NCI-H2107 treated with DMSO at 0.1 percent for 48 hours (cell line): Measurements from ENCODE around the gene ENDOU.

ENCODE experiments used
- DNase-seq: peaks from one replicate; lab custom pipeline; 2025; ENCODE audit not compliant: unreplicated experiment; lab: John Stamatoyannopoulos, UW

Gene ENDOU

DNA sequence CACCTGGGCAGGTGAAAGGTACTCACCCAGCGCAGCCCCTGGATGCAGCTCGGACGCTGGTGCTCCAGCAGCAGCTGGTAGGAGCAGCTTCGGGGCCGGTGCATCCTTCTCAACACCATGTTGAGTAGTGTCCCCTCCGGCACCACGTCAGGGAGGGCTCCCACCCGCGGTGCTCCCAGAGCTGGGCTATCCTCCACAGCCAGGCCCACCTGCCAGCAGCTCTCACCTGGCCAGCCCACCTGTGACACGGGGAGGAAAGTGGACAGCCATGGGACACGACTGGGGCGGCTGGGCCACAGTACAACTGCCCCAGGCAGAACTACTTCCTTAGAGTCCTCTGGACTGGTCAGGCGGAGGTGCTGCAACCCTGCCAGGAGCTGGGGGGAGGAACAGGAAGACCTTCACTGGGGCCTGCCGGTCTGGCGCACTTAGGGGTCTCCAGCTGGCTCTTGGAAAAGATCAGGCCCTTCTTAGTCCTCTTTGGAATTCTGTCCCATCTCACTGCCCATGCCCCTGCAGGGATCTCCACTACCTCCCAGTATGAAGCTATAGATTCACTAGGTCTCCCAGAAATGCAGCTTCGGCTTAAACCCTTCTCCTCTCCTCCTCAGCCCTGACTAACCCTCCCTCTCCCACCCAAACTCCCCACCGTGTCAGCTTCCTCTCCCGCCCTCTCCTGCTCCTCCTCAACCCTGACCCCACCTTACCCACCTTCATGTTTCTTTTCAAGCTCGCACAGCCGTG is 32.7 kb upstream of the ENDOU start:
- DNase-seq = no peak

- DNase-seq = no peak
Measured at GRCh38 chr12:47757364-47757839, 32.1 kb upstream of the ENDOU start.

DNA sequence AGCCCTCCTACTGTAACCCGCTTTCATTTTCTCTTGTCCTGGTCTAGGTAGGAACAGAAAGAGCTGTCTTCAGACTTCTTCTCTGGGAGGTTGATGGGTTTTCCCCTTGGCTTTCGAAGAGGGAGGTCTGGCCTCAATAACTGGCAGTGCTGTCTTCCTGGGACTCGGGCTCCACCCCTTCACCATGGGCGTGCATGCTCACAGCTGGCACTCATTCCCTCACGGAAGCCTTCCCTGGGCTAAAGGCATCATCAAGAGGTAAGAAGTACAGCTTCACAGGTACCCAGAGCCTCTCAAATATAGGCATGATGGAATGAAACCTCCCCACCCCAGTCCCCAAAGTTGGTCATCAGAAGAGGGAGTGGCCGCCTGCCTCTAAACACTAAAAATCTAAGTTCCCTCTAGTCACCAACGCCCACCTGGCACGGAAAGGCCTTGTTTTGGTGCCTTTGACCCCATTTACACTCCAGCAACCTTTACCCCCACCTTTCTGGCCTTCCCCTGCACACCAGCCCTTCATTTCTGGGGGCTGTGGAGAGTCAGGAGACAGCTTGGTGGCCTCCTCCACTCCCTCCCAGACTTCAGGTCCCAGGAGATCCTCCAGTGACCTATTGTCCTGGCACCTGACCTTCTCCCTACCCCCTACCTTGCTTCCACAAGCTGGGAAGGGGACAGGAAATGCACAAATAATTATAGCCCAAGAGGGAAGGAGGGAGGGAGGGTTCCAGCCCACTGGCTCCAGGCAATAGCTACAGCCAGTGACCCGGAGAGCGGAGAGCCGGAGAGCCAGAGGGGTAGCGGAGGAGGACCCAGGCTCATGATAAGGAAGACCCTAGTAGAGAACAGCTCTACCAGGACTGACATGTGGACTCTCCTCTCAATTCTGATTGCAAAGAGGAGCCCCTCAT is 30.6 kb upstream of the ENDOU start:
- no peak for DNase-seq

DNA sequence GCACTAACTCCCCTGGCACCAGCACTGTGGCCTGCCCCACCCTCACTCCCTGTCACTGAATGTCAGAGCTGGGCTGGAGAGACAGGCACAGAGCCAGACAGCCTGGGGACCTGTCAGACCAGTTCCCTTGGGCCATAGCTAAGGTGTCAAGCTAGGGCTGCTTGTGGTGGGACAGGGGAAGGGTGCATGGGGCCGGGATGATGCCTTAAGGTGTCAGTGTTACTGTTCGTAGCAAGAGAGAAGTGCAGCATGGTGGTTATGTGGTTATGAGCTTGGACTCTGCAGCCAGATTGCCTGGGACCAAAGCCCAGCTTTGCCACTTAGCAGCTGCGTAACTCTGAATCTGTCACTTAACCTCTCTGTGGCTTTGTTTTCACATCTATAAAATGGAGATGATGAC is 29.6 kb upstream of the ENDOU start:
- DNase-seq = no peak

DNA sequence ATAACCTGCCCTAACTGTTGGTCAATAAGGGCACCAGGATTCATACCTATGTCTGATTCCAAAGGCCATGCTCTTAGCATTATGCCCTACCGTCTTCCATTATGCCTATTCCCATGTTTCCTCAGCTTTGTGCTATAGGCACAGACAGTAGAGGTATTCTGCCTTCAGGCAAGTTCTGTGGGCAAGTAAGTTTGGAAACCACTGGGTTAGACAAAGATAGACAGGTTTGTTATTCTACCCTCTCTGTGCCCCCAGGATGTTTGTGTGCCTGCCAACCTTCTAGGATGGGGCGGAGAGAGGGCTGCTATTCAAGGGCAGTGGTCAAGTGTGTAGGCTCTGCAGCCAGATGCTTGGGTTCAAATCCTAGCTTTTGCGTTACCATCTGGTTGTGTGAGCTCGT is 28.8 kb upstream of the ENDOU start:
- DNase-seq = no peak

- DNase-seq = no peak
Measured at GRCh38 chr12:47753021-47754001, 28.0 kb upstream of the ENDOU start.

DNA sequence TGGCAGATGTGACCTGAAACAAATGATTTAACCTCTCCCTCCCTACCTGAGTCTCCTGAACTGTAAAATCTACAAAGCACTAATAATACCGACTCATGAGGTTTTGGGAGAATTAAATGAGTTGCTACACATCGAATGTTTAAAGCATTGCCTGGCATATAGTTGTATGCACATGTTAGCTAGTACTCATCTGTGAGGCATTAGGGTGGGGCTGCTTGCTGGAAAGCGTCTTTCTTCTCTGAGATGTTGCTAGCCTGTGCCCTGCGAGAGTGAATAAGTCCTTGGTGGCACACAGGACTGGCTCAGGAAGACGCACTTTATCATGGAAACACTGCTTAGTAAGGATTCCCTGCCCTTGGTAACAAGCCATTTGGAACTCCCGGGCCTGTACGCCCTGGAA is 27.3 kb upstream of the ENDOU start:
- DNase-seq = no peak

DNA sequence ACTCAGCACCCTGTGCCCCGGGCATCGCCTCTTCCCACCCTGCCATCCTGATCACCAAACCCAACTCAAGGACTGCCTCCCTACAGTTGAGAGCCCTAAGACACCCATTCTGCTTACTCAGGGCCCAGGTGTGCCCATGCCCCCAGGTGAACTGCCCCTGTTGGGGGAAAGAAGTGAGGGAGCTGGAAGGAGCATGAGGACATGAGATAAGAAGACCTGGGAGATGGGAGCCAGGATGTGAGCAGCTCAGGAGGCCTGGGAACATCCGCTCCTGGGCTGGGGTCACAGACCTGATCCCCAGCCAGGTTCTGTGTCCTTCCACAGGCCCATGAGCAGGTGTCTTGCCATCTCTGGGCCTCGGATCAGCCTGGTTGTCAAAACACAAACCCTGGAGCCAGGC is 26.8 kb upstream of the ENDOU start:
- no peak for DNase-seq

DNA sequence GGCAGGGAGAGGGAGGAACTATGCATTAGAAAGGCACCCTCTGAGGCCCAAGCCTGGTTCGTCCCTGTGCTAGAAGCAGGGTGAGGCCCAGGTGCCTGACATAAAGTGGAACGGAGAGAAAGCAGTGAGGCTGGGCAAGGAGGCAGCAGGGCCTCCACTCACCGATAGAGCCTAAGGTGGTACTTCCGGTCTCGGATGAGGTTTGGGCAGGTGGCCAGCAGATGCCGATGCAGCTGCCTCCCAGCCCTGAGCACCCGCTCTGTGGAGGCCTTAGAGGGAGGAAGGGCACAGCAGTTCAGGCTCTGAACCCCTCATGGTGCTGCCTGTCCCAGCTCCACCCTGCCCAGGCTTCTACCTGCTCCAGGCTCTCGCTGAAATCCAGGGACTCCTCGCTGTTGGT is 26.3 kb upstream of the ENDOU start:
- DNase-seq = no peak

GRCh38 chr12:47750916-47751470 is 25.7 kb upstream of the ENDOU start:
- DNase-seq = no peak

DNA sequence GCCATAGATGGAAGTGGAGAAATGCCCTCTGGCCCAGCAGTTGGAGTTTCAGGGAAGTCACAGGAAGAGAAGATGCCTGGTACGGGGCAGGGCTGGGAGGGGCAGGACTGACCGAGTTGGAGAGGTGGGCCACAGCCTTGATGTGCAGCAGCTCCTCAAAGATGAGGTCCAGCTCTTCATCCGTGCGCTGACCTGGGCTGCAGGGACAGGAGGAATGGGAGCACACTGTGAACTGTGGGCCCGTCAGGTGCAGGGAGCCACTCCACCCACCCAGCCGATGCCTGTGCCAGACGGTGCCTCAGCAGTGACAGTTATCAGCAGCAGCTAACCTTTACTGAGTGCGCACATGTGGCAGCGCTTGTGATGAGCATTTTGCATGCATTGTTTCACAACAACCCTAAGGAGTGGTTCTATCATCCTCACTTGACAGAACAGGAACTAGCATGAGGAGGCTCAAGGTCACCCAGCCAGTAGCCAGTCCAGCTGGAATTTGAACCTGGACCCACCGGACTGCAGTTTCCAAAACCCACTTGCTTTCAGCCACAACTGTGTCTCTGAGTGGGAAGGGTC is 25.0 kb upstream of the ENDOU start:
- DNase-seq = no peak

DNA sequence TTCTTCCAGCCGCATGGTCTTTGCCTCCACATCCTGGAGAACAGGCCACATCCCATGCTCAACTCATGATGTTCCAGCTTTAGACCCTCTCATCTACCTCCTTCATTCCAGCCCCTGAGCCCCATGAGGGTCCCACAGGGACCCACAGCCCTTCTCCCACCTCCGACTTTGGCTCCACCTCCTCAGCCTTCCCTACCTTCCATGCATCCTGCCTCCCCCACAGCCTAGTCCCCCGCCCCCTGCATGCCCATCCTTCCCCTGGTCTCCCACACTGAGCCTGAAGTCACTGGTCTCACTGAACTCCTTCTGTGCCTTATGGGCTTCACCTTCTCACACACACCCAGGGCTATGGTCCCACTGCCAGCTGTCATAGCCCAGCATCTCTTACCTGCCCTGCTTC is 23.6 kb upstream of the ENDOU start:
- no peak for DNase-seq

- no peak for DNase-seq
Measured at GRCh38 chr12:47748507-47748828, 23.2 kb upstream of the ENDOU start.

- no peak for DNase-seq
Measured at GRCh38 chr12:47747596-47748506, 22.6 kb upstream of the ENDOU start.

DNA sequence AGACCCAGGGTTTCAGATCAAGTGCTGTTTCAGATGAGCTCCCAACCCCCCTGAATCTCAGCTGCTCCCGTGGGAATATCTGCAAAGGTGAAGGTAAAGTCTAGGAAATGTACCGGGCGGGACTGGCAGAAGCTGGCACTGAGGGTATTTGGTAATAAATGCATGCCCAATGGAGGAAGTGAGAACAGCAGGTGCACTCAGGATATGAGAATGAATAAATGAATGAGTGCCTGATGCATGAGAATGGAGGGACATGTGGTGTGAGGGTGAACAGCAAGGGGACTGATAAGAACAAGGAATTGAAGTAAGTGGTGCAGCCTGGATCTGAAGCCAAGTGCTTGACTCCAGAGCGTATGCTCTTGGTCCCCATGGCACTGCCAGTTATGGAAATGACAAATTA is 21.8 kb upstream of the ENDOU start:
- no peak for DNase-seq

GRCh38 chr12:47746523-47746922 is 21.2 kb upstream of the ENDOU start:
- DNase-seq = no peak

GRCh38 chr12:47746073-47746472 is 20.8 kb upstream of the ENDOU start:
- no peak for DNase-seq

- DNase-seq = no peak
Measured at GRCh38 chr12:47745485-47746041, 20.3 kb upstream of the ENDOU start.

DNA sequence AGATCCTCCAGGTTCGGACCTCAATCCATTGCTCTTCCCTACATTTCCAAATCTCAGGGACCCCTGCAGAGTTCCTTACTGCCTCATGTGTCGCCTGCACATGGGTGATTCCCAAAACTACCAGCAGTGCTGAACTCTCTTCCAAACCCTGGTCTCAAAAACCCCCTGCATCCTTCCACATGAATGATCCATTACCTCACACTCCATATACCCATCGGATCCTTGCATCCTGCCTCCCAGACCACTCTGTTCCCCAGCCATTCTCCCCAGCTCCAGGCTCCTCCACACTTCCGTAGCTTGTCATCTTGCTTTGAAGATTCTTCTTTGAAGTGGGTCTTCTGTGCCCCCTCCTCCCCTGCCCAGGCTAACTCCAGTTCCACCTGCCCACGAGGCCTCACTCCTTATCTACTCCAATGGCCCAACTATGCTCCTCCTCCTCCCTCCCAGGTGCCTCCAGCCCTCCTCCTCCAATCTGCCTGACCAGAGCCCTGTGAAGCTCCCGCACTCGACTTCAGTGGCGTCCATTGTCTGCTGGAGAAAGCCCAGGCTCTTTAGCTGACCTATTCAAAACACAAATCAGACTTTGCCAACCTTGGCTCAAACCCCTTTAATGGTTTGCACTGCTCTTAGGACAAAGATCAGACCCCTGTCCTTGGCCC is 19.6 kb upstream of the ENDOU start:
- no peak for DNase-seq
